Measurements from ENCODE around the gene CAPZA2. TPM values are rescaled to one million over a fixed set of nuclear protein-coding genes. Genes with fewer than 3 reads are reported as not detected.

Gene CAPZA2
- total and polyA plus RNA-seq, 10 of the 15 experiments (the other 5 are each of a cell fraction or from before 2014, with no cell fraction given) = 50.0 to 379 (median 117) TPM

- intact Hi-C loops (cut with micrococcal nuclease; ENCODE audit: unreplicated experiment) (no loop called here), in situ Hi-C loops (cut with MboI) (no loop called here)
- Histone ChIP-seq H2AFZ (ENCODE audit: control insufficient read depth, low read depth, low read length) (no peak overlapping the region), H3K79me2 (ENCODE audit: control insufficient read depth, insufficient read depth, low read length) (no peaks in the 10 kb centered on the region), H3K9ac (ENCODE audit: control insufficient read depth, insufficient read depth, low read length) (no peak overlapping the region), H3K9me3 (replicated peaks; ENCODE audit: control insufficient read depth, insufficient read depth, low read length) (no peaks in the 10 kb centered on the region), H4K20me1 (ENCODE audit: control insufficient read depth, insufficient read depth) (no peaks in the 10 kb centered on the region), H3K36me3 (ENCODE audit: control insufficient read depth in 2 of 2, insufficient read depth in 2 of 2, low read length in 1 of 2) (no peaks in the 10 kb centered on the region), H3K4me1 (ENCODE audit: control insufficient read depth, insufficient read depth, low read length) (no peaks in the 10 kb centered on the region), H3K4me2 (ENCODE audit: control insufficient read depth, insufficient read depth) (no peak overlapping the region), H3K27ac (ENCODE audit: control insufficient read depth, insufficient read depth) (no peak overlapping the region), H3K4me3 (no peak overlapping the region), H3K27me3 (replicated peaks in 1 of 2; ENCODE audit: control insufficient read depth in 2 of 2, insufficient read depth in 2 of 2, low read length in 1 of 2) (peaks cover 0 to 7% of the 10 kb centered on the region in 2 experiments; a peak in 3 of 4 replicates)
- ATAC-seq (no peak), FAIRE-seq (no peak), DNase-seq (ENCODE audit: low read depth, low spot score) (no peak)
- ChIA-PET POLR2A (no interaction called here), SMC1A (ENCODE audit: uncharacterized antibody, unreplicated experiment) (no interaction called here), RAD21 (ENCODE audit: unreplicated experiment) (no interaction called here), CTCF (interaction anchor here (1.4 kb wide), 1 partner anchor 12 kb away, joined by 3 read pairs; no protein-coding TSS in a partner anchor)
- BruUV-seq (replicated peaks) = no TSS peak
- no peak for TF ChIP-seq SUPT20H (IDR thresholded peaks at IDR 0.05; ENCODE audit: borderline replicate concordance, control insufficient read depth, low read depth, low read length)
- TF ChIP-seq PBX3 (IDR thresholded peaks at IDR 0.05; ENCODE audit: insufficient replicate concordance, low read depth, low read length) = no peak
- no peak for TF ChIP-seq EED (IDR thresholded peaks at IDR 0.05; ENCODE audit: low read depth)
- TF ChIP-seq ZNF24 (IDR thresholded peaks at IDR 0.05) = no peak
- no peak for TF ChIP-seq NFIC (IDR thresholded peaks at IDR 0.05; ENCODE audit: low read depth, low read length)
- TF ChIP-seq EZH2 (IDR thresholded peaks at IDR 0.05; ENCODE audit: borderline replicate concordance, control insufficient read depth, low read depth, low read length) = no peak
- TF ChIP-seq JUND (IDR thresholded peaks at IDR 0.05; ENCODE audit: low read depth, low read length) = no peak
- no peak for TF ChIP-seq RAD21 (IDR thresholded peaks at IDR 0.05; ENCODE audit: insufficient read depth, low read depth, low read length)
- 44% methylated on average over 3 of the region's 3 CpGs for WGBS (ENCODE audit: insufficient coverage, insufficient replicate concordance, low lambda C conversion rate, missing lambda C conversion rate)
Observed at GRCh38 chr7:116851671-116852070, 10.7 kb upstream of the CAPZA2 start.

All from GM12878 (cell line).